WTC11 (cell line): Measurements from ENCODE around the gene ACCSL. TPM values are rescaled to one million over a fixed set of nuclear protein-coding genes. Genes with fewer than 3 reads are reported as not detected.

Experiments
- ATAC-seq: fragments of 200-7000 bp; cut with Tn5 transposase; 2 replicates; pipeline ENCODE4 v1.10.0; 2021; ENCODE audit warnings: mild to moderate bottlenecking, moderate library complexity
- CTCF ChIA-PET: fragments of 300-600 bp; sonication (Branson Sonifier 250); formaldehyde crosslinking; loops from one replicate; lab custom pipeline; 2021; ENCODE audit warnings: antibody characterized with exemption; lab: Charles Lee
- POLR2A ChIA-PET: fragments of 350-600 bp; sonication (Branson Sonifier 250); formaldehyde crosslinking; loops from one replicate; lab custom pipeline; 2021; ENCODE audit warnings: antibody characterized with exemption; lab: Charles Lee
- DNase-seq: peaks from one replicate; pipeline ENCODE4 v3.0.0; 2021; ENCODE audit warnings: low spot score
- H3K27ac Mint-ChIP-seq: 2 replicates; pipeline ENCODE4 v1.8.0; 2021; ENCODE audit warnings: mixed read lengths
- H3K27me3 Mint-ChIP-seq: 2 replicates; pipeline ENCODE4 v1.8.0; 2021; ENCODE audit warnings: low read depth, mild to moderate bottlenecking, moderate library complexity, mixed read lengths
- H3K36me3 Mint-ChIP-seq: 2 replicates; pipeline ENCODE4 v1.8.0; 2021; ENCODE audit warnings: mixed read lengths
- H3K4me1 Mint-ChIP-seq: 2 replicates; pipeline ENCODE4 v1.8.0; 2022; ENCODE audit warnings: mixed read lengths
- H3K4me3 Mint-ChIP-seq: 2 replicates; pipeline ENCODE4 v1.8.0; 2021; ENCODE audit warnings: mild to moderate bottlenecking, moderate library complexity, mixed read lengths
- H3K9me3 Mint-ChIP-seq: 2 replicates; pipeline ENCODE4 v1.8.0; 2021; ENCODE audit warnings: mixed read lengths
- ATF3 ChIP-seq: sonication (generic); formaldehyde crosslinking; conservative IDR thresholded peaks from 2 replicates; pipeline ENCODE4 v1.8.1; 2022; ENCODE audit warnings: mild to moderate bottlenecking, missing genetic modification reagents
- E2F4 ChIP-seq: sonication (generic); formaldehyde crosslinking; IDR thresholded peaks from 2 replicates; pipeline ENCODE4 v1.8.1; 2022; ENCODE audit warnings: low read depth, mild to moderate bottlenecking, moderate library complexity, missing genetic modification reagents, borderline replicate concordance
- ELF4 ChIP-seq: sonication (generic); formaldehyde crosslinking; IDR thresholded peaks from 2 replicates; pipeline ENCODE4 v1.8.1; 2022; ENCODE audit warnings: low read depth, mild to moderate bottlenecking, moderate library complexity, missing genetic modification reagents
- IRF1 ChIP-seq: sonication (generic); formaldehyde crosslinking; IDR thresholded peaks from 2 replicates; pipeline ENCODE4 v1.8.0; 2023; ENCODE audit warnings: missing genetic modification reagents
- MAX ChIP-seq: sonication (generic); formaldehyde crosslinking; IDR thresholded peaks from 2 replicates; pipeline ENCODE4 v1.8.0; 2022; ENCODE audit warnings: mild to moderate bottlenecking, missing genetic modification reagents
- NR2C2 ChIP-seq: sonication (generic); formaldehyde crosslinking; IDR thresholded peaks from 2 replicates; pipeline ENCODE4 v1.8.0; 2022; ENCODE audit warnings: mild to moderate bottlenecking, missing genetic modification reagents
- SP1 ChIP-seq: sonication (generic); formaldehyde crosslinking; conservative IDR thresholded peaks from 2 replicates; pipeline ENCODE4 v1.8.1; 2022; ENCODE audit warnings: missing genetic modification reagents
- TCF7 ChIP-seq: sonication (generic); formaldehyde crosslinking; IDR thresholded peaks from 2 replicates; pipeline ENCODE4 v1.8.0; 2022; ENCODE audit warnings: mild to moderate bottlenecking, low read depth, missing genetic modification reagents, moderate library complexity
- ZBTB21 ChIP-seq: sonication (generic); formaldehyde crosslinking; IDR thresholded peaks from 2 replicates; pipeline ENCODE4 v1.8.1; 2023; ENCODE audit warnings: mild to moderate bottlenecking, missing genetic modification reagents, borderline replicate concordance
- ZNF138 ChIP-seq: sonication (generic); formaldehyde crosslinking; conservative IDR thresholded peaks from 2 replicates; pipeline ENCODE4 v1.8.1; 2022; ENCODE audit warnings: mild to moderate bottlenecking, moderate library complexity, missing genetic modification reagents
- ZNF671 ChIP-seq: fragments of 250-450 bp; sonication (Bioruptor Pico); IDR thresholded peaks from 2 replicates; pipeline ENCODE4 v1.8.0; 2021; ENCODE audit warnings: mild to moderate bottlenecking
- total RNA-seq: library from RNA; stranded (reverse); gene quantifications from 3 replicates; pipeline ENCODE4 v1.2.3, GENCODE V29; 2021
- TF ChIP-seq, protein P1 (sequence below): sonication (generic); formaldehyde crosslinking; IDR thresholded peaks from 2 replicates; pipeline ENCODE4 v1.8.0; 2022; ENCODE audit warnings: mild to moderate bottlenecking, missing genetic modification reagents
- TF ChIP-seq, protein P2 (sequence below): sonication (generic); formaldehyde crosslinking; IDR thresholded peaks from 2 replicates; pipeline ENCODE4 v1.8.0; 2022; ENCODE audit warnings: mild to moderate bottlenecking, missing genetic modification reagents
- TF ChIP-seq, protein P3 (sequence below): fragments of 250-450 bp; sonication (Bioruptor Pico); IDR thresholded peaks from 2 replicates; pipeline ENCODE4 v1.9.0; 2021; ENCODE audit warnings: moderate library complexity, mild to moderate bottlenecking, inconsistent platforms, borderline replicate concordance
- TF ChIP-seq, protein P4 (sequence below): fragments of 250-450 bp; sonication (Bioruptor Pico); conservative IDR thresholded peaks from 2 replicates; pipeline ENCODE4 v1.9.0; 2021; ENCODE audit warnings: mild to moderate bottlenecking
- TF ChIP-seq, protein P5 (sequence below): sonication (generic); formaldehyde crosslinking; IDR thresholded peaks from 2 replicates; pipeline ENCODE4 v1.8.1; 2023; ENCODE audit warnings: mild to moderate bottlenecking, missing genetic modification reagents, moderate library complexity

ACCSL gene
- total RNA-seq, 1 experiment from 2014 or later = not detected

DNA sequence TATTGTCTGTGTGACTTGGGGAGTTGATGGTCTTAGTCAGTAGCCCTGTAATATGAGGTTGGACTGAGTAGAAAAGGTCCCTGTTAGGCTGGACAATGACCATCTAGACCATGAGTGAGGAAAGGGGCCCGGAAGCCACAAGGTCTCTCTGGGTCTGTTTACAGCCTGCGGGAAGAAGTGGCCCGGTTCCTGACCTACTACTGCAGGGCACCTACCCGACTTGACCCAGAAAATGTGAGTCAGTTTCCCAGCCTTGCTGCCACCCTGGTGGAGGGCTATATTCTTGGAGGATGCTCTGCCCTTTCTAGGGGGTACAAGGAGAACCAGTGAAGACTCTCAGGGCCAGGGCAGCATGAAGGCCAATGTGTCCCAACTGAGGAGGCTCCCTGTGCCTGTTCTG, 3.4 kb downstream of the ACCSL start (continued):
- TF ChIP-seq E2F4 (CRISPR knock-in tag) = no peak
- TF ChIP-seq NR2C2 = no peak

- ChIA-PET CTCF (interaction anchor here (2.4 kb wide), 1 partner anchor 168 kb away, joined by 8 read pairs; no protein-coding TSS in a partner anchor), POLR2A (no interaction called here)
These were observed 9.6 kb downstream of the ACCSL start for GRCh38 chr11:44057340-44057739.

GRCh38 chr11:44058275-44058674, 10.5 kb downstream of the ACCSL start:
- Mint-ChIP-seq H3K27me3 (no peaks in the 10 kb centered on the region; the same call in 1 of the 2 replicates), H3K9me3 (no peaks in the 10 kb centered on the region), H3K4me3 (no peak overlapping the region), H3K4me1 (peaks cover 7% of the 10 kb centered on the region; the same call in 1 of the 2 replicates), H3K36me3 (no peaks in the 10 kb centered on the region), H3K27ac (no peak overlapping the region)
- CTCF ChIA-PET = interaction anchor here (1.1 to 2.4 kb wide), 3 partner anchors 13 to 169 kb away, joined by 3 to 8 read pairs (median 4); no protein-coding TSS in a partner anchor
- DNase-seq (no peak), ATAC-seq (no peak)
- POLR2A ChIA-PET = no interaction called here
- TF ChIP-seq ZBTB21 (CRISPR knock-in tag) (no peak), ZNF138 (CRISPR knock-in tag) (no peak), SP1 (no peak), MAX (CRISPR knock-in tag) (no peak), TCF7 (CRISPR knock-in tag) (no peak)
- TF ChIP-seq, protein P1, sequence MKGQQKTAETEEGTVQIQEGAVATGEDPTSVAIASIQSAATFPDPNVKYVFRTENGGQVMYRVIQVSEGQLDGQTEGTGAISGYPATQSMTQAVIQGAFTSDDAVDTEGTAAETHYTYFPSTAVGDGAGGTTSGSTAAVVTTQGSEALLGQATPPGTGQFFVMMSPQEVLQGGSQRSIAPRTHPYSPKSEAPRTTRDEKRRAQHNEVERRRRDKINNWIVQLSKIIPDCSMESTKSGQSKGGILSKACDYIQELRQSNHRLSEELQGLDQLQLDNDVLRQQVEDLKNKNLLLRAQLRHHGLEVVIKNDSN (CRISPR knock-in tag) = no peak
- TF ChIP-seq, protein P2, sequence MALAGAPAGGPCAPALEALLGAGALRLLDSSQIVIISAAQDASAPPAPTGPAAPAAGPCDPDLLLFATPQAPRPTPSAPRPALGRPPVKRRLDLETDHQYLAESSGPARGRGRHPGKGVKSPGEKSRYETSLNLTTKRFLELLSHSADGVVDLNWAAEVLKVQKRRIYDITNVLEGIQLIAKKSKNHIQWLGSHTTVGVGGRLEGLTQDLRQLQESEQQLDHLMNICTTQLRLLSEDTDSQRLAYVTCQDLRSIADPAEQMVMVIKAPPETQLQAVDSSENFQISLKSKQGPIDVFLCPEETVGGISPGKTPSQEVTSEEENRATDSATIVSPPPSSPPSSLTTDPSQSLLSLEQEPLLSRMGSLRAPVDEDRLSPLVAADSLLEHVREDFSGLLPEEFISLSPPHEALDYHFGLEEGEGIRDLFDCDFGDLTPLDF (CRISPR knock-in tag) = no peak
- TF ChIP-seq, protein P3, sequence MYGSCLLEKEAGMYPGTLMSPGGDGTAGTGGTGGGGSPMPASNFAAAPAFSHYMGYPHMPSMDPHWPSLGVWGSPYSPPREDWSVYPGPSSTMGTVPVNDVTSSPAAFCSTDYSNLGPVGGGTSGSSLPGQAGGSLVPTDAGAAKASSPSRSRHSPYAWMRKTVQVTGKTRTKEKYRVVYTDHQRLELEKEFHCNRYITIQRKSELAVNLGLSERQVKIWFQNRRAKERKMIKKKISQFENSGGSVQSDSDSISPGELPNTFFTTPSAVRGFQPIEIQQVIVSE = no peak

More at GRCh38 chr11:44057340-44057739, 9.6 kb downstream of the ACCSL start:
- no peaks in the 10 kb centered on the region for H3K9me3 Mint-ChIP-seq
- H3K4me1 Mint-ChIP-seq = no peaks in the 10 kb centered on the region
- ATAC-seq = no peak
- TF ChIP-seq ATF3 (CRISPR knock-in tag) = no peak
- TF ChIP-seq, protein P2 (CRISPR knock-in tag) = no peak
- no peak for TF ChIP-seq ZNF671 (CRISPR knock-in tag)
- TF ChIP-seq, protein P4, sequence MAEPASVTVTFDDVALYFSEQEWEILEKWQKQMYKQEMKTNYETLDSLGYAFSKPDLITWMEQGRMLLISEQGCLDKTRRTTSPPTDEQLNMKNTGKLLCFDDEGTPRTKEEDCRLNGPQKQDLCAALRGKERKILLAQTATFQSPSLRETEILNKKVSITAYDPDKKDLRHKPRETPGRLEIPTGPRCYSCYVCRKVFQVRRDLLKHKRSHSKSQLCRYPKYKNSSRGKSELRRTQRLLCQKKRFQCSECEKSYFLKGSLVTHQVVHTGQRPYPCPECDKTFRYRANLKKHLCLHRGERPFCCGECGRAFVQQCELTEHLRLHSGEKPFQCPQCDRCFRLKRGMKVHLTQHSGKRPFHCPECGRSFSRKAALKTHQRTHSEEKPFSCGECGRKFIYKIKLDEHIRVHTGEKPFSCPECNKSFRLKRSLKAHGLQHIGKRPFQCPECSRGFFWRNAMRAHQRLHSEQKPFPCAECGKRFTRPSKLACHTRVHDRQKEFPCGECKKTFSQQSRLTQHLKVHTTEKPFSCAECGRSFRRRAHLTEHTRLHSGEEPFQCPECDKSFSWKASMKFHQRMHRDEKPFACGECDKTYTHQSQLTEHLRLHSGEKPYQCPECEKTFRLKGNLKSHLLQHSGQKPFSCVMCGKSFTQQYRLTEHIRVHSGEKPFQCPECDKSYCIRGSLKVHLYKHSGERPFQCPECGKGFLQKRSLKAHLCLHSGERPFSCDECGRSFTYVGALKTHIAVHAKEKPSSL (CRISPR knock-in tag) = no peak
- no peak for TF ChIP-seq IRF1 (CRISPR knock-in tag)
- TF ChIP-seq, protein P5, sequence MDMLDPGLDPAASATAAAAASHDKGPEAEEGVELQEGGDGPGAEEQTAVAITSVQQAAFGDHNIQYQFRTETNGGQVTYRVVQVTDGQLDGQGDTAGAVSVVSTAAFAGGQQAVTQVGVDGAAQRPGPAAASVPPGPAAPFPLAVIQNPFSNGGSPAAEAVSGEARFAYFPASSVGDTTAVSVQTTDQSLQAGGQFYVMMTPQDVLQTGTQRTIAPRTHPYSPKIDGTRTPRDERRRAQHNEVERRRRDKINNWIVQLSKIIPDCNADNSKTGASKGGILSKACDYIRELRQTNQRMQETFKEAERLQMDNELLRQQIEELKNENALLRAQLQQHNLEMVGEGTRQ = no peak
- no peak for TF ChIP-seq ELF4 (CRISPR knock-in tag)
- TF ChIP-seq, all 79 proteins: peak for 0
- no peak for DNase-seq
- Mint-ChIP-seq H3K4me3 (no peak overlapping the region), H3K27ac (no peak overlapping the region), H3K36me3 (no peaks in the 10 kb centered on the region), H3K27me3 (no peaks in the 10 kb centered on the region; the same call in 1 of the 2 replicates)
